Measurements from ENCODE around the gene TACR1.

GRCh38 chr2:75030218-75031009, 168.9 kb downstream of the TACR1 start:
- TF ChIP-seq CTCF (IDR thresholded peaks at IDR 0.05) (no peak), POLR2A (IDR thresholded peaks at IDR 0.05) (no peak)

All from esophagus squamous epithelium (tissue), 4 donors.